OCI-LY1 (cell line): ENCODE results near the gene TNFRSF11A.

Source experiments
- H2AFZ ChIP-seq: fragments of 200-600 bp; sonication (generic), shearing (Covaris generic); 2 replicates; pipeline ENCODE4 v1.6.0; 2014; ENCODE audit warnings: antibody characterized with exemption, mild to moderate bottlenecking, low read length
- H3F3A ChIP-seq: fragments of 200-600 bp; sonication (generic), shearing (Covaris generic); 2 replicates; pipeline ENCODE4 v1.6.0; 2014; ENCODE audit warnings: mild to moderate bottlenecking, antibody characterized with exemption, low read length, moderate library complexity; ENCODE audit not compliant: insufficient read depth
- H3K27ac ChIP-seq: fragments of 200-600 bp; sonication (generic); 2 replicates; pipeline ENCODE4 v1.5.1; 2014; ENCODE audit warnings: low read length, mixed run types, mild to moderate bottlenecking, low read depth; ENCODE audit not compliant: poor library complexity, severe bottlenecking
- H3K27me3 ChIP-seq: fragments of 200-600 bp; sonication (generic); 2 replicates; pipeline ENCODE4 v1.6.0; 2014; ENCODE audit warnings: antibody characterized with exemption, mild to moderate bottlenecking, low read length, moderate library complexity; ENCODE audit not compliant: insufficient read depth
- H3K36me3 ChIP-seq: fragments of 200-600 bp; sonication (generic); 2 replicates; pipeline ENCODE4 v1.6.1; 2014; ENCODE audit warnings: mild to moderate bottlenecking, antibody characterized with exemption, low read length, moderate library complexity, mixed read lengths; ENCODE audit not compliant: insufficient read depth
- H3K4me1 ChIP-seq: fragments of 200-600 bp; sonication (generic); 2 replicates; pipeline ENCODE4 v1.5.1; 2014; ENCODE audit warnings: mild to moderate bottlenecking, low read length, moderate library complexity; ENCODE audit not compliant: insufficient read depth, severe bottlenecking
- H3K4me2 ChIP-seq: fragments of 200-600 bp; sonication (generic), shearing (Covaris generic); 2 replicates; pipeline ENCODE4 v1.6.1; 2014; ENCODE audit warnings: low read length
- H3K4me3 ChIP-seq: fragments of 200-600 bp; sonication (generic); 2 replicates; pipeline ENCODE4 v1.5.1; 2014; ENCODE audit warnings: low read length, low read depth, mild to moderate bottlenecking, mixed read lengths; ENCODE audit not compliant: poor library complexity, severe bottlenecking
- H3K79me2 ChIP-seq: fragments of 200-600 bp; shearing (Covaris generic); 2 replicates; pipeline ENCODE4 v1.6.1; 2016; ENCODE audit warnings: mixed run types, low read length, mixed read lengths; ENCODE audit not compliant: insufficient read depth
- H3K9ac ChIP-seq: fragments of 200-600 bp; sonication (generic), shearing (Covaris generic); 2 replicates; pipeline ENCODE4 v1.6.1; 2014; ENCODE audit warnings: mild to moderate bottlenecking, low read length, mixed read lengths
- H3K9me2 ChIP-seq: fragments of 200-600 bp; sonication (generic), shearing (Covaris generic); 2 replicates; pipeline ENCODE4 v1.6.1; 2014; ENCODE audit warnings: low read depth, mild to moderate bottlenecking, low read length, mixed read lengths
- H3K9me3 ChIP-seq: fragments of 200-600 bp; shearing (Covaris generic); 2 replicates; pipeline ENCODE4 v1.6.1; 2014; ENCODE audit warnings: low read length, mixed read lengths
- H4K20me1 ChIP-seq: fragments of 200-600 bp; sonication (generic), shearing (Covaris generic); 2 replicates; pipeline ENCODE4 v1.6.0; 2016; ENCODE audit warnings: mild to moderate bottlenecking, low read length; ENCODE audit not compliant: insufficient read depth
- CTCF ChIP-seq: fragments of 200-600 bp; sonication (generic), shearing (Covaris generic); IDR thresholded peaks from 2 replicates; pipeline ENCODE4 v1.5.1; 2017; ENCODE audit warnings: mild to moderate bottlenecking, antibody characterized with exemption, low read length, moderate library complexity, mixed read lengths
- EZH2 ChIP-seq: fragments of 200-600 bp; sonication (generic), shearing (Covaris generic); IDR thresholded peaks from 2 replicates; pipeline ENCODE4 v1.8.0; 2017; ENCODE audit warnings: borderline replicate concordance, mixed run types, mild to moderate bottlenecking, antibody characterized with exemption, low read length, moderate library complexity, mixed read lengths

The TNFRSF11A gene

GRCh38 chr18:62346333-62347088 is 21.4 kb downstream of the TNFRSF11A start:
- Histone ChIP-seq H3K9ac (no peak overlapping the region), H3K4me2 (no peak overlapping the region), H3K36me3 (no peaks in the 10 kb centered on the region), H3K27ac (no peak overlapping the region), H2AFZ (no peak overlapping the region), H3K9me3 (no peaks in the 10 kb centered on the region), H3K27me3 (no peaks in the 10 kb centered on the region; the same call in 1 of the 2 replicates), H3K79me2 (no peaks in the 10 kb centered on the region), H4K20me1 (no peaks in the 10 kb centered on the region), H3K9me2 (no peaks in the 10 kb centered on the region), H3F3A (no peaks in the 10 kb centered on the region), H3K4me3 (no peak overlapping the region), H3K4me1 (no peaks in the 10 kb centered on the region)
- no peak for TF ChIP-seq CTCF
- TF ChIP-seq EZH2: no peak

GRCh38 chr18:62347089-62347506 is 22.0 kb downstream of the TNFRSF11A start:
- TF ChIP-seq EZH2 (no peak), CTCF (no peak)
- no peak overlapping the region for H3K27ac ChIP-seq
- H3K4me3 ChIP-seq: no peak overlapping the region
- H3K36me3 ChIP-seq: no peaks in the 10 kb centered on the region
- no peak overlapping the region for H2AFZ ChIP-seq
- no peaks in the 10 kb centered on the region for H3F3A ChIP-seq
- no peaks in the 10 kb centered on the region for H3K4me1 ChIP-seq
- no peak overlapping the region for H3K9ac ChIP-seq
- no peaks in the 10 kb centered on the region for H4K20me1 ChIP-seq
- no peaks in the 10 kb centered on the region for H3K79me2 ChIP-seq
- no peak overlapping the region for H3K4me2 ChIP-seq
- no peaks in the 10 kb centered on the region; the same call in 1 of the 2 replicates for H3K27me3 ChIP-seq
- no peaks in the 10 kb centered on the region for H3K9me2 ChIP-seq
- no peaks in the 10 kb centered on the region for H3K9me3 ChIP-seq

- H3K4me2 ChIP-seq: no peak overlapping the region
- no peak overlapping the region for H3K9ac ChIP-seq
- H4K20me1 ChIP-seq: no peaks in the 10 kb centered on the region
- H3K9me2 ChIP-seq: no peaks in the 10 kb centered on the region
- no peaks in the 10 kb centered on the region; the same call in 1 of the 2 replicates for H3K27me3 ChIP-seq
- H3K36me3 ChIP-seq: no peaks in the 10 kb centered on the region
- H2AFZ ChIP-seq: no peak overlapping the region
- no peak for TF ChIP-seq EZH2
- TF ChIP-seq CTCF: no peak
- no peaks in the 10 kb centered on the region for H3K4me1 ChIP-seq
- H3K9me3 ChIP-seq: no peaks in the 10 kb centered on the region
- H3F3A ChIP-seq: no peaks in the 10 kb centered on the region
- H3K27ac ChIP-seq: no peak overlapping the region
- no peaks in the 10 kb centered on the region for H3K79me2 ChIP-seq
- H3K4me3 ChIP-seq: no peak overlapping the region
These were observed 23.4 kb downstream of the TNFRSF11A start for GRCh38 chr18:62348474-62348873.
